ENCODE results near the gene ZNF260. TPM values are rescaled to one million over a fixed set of nuclear protein-coding genes. Genes with fewer than 3 reads are reported as not detected.

Gene ZNF260
- total RNA-seq, 4 donors from 2014 or later = 5.4 to 8.7 (median 7.1) TPM

- no peak for DNase-seq (ENCODE audit: low spot score in 2 of 2)
- 8 to 9% methylated on average over 5 of the region's 5 CpGs for WGBS, 2 donors
- intact Hi-C loops (cut with DNase I; ENCODE audit: low total_unique reads) = no loop called here
- no peak for TF ChIP-seq POLR2A (IDR thresholded peaks at IDR 0.05)
- no peak for TF ChIP-seq CTCF (IDR thresholded peaks at IDR 0.05)
- no peak overlapping the region for H3K4me3 ChIP-seq (ENCODE audit: low read depth, poor library complexity, severe bottlenecking)
Observed at GRCh38 chr19:36527341-36527740, 730 bp downstream of the ZNF260 start.

- DNase-seq (ENCODE audit: low spot score in 2 of 2) = no peak
Observed at GRCh38 chr19:36526581-36526980, 1.5 kb downstream of the ZNF260 start.

GRCh38 chr19:36524617-36525016 is 3.5 kb downstream of the ZNF260 start:
- DNase-seq (ENCODE audit: low spot score in 2 of 2) = no peak
- intact Hi-C loops (cut with DNase I; ENCODE audit: low total_unique reads) = no loop called here
- H3K4me3 ChIP-seq (ENCODE audit: low read depth, poor library complexity, severe bottlenecking) = no peak overlapping the region
- TF ChIP-seq CTCF (IDR thresholded peaks at IDR 0.05) = no peak
- no peak for TF ChIP-seq POLR2A (IDR thresholded peaks at IDR 0.05)
- 93 to 99% methylated on average over 4 of the region's 4 CpGs for WGBS, 2 donors

More at GRCh38 chr19:36526581-36526980, 1.5 kb downstream of the ZNF260 start:
- TF ChIP-seq POLR2A (IDR thresholded peaks at IDR 0.05) (no peak), CTCF (IDR thresholded peaks at IDR 0.05) (no peak)
- intact Hi-C loops (cut with DNase I; ENCODE audit: low total_unique reads) = no loop called here
- H3K4me3 ChIP-seq (ENCODE audit: low read depth, poor library complexity, severe bottlenecking) = no peak overlapping the region
- 82 to 85% methylated on average over 5 of the region's 5 CpGs for WGBS, 2 donors

DNA sequence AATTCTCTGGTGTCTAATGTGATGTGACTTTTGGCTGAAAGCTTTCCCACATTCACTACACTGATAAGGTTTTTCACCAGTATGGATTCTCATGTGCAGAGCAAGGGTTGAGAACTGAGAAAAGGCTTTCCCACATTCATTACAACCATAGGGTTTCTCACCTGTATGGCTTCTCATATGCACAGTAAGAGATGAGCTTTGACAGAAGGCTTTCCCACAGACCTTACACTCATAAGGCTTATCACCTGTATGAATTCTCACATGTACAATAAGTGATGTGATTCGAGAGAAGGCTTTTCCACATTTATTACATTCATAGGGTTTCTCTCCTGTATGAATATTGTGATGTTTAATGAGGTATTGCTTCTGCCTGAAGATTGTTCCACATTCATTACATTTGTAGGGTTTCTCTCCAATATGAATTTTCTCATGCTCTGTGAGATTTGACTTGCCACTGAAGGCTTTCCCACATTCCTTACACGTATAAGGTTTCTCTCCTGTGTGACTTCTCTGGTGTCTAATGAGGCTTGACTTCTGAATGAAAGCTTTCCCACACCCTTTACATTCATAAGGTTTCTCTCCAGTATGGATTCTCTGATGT is 14.0 kb downstream of the ZNF260 start:
- intact Hi-C loops (cut with DNase I; ENCODE audit: low total_unique reads) = no loop called here
- DNase-seq (ENCODE audit: low spot score in 2 of 2) = no peak
- 97 to 100% methylated on average over 2 of the region's 2 CpGs for WGBS, 2 donors
- H3K4me3 ChIP-seq (ENCODE audit: low read depth, poor library complexity, severe bottlenecking) = no peak overlapping the region
- no peak for TF ChIP-seq CTCF (IDR thresholded peaks at IDR 0.05)
- no peak for TF ChIP-seq POLR2A (IDR thresholded peaks at IDR 0.05)

- intact Hi-C loops (cut with DNase I; ENCODE audit: low total_unique reads) = no loop called here
- TF ChIP-seq CTCF (IDR thresholded peaks at IDR 0.05) (no peak), POLR2A (IDR thresholded peaks at IDR 0.05) (no peak)
- H3K4me3 ChIP-seq (ENCODE audit: low read depth, poor library complexity, severe bottlenecking) = no peak overlapping the region
- no peak for DNase-seq (ENCODE audit: low spot score in 2 of 2)
- 88 to 95% methylated on average over 3 of the region's 3 CpGs for WGBS, 2 donors
Observed at GRCh38 chr19:36508325-36508724, 19.7 kb downstream of the ZNF260 start.

DNA sequence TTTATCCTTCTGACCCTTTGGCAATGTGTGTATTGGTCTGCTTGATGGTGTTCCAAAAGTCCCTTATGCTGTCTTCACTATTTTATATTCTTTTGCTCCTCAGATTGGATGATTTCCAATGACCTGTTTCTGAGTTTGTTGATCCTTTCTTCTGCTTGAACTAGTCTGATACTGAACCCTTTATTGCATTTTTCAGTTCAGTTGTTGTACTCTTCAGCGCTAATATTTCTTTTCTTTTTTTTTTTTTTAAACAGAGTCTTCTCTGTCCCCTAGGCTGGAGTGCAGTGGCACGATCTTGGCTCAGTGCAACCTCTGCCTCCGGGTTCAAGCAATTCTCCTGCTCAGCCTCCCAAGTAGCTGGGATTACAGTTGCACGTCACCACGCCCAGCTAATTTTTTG is 26.1 kb downstream of the ZNF260 start:
- TF ChIP-seq POLR2A (IDR thresholded peaks at IDR 0.05) (no peak), CTCF (IDR thresholded peaks at IDR 0.05) (no peak)
- intact Hi-C loops (cut with DNase I; ENCODE audit: low total_unique reads) = no loop called here
- DNase-seq (ENCODE audit: low spot score in 2 of 2) = no peak
- H3K4me3 ChIP-seq (ENCODE audit: low read depth, poor library complexity, severe bottlenecking) = no peak overlapping the region
- 89 to 95% methylated on average over 5 of the region's 5 CpGs for WGBS, 2 donors
